Small intestine (tissue), 7 donors: Measurements from ENCODE around the gene CXADR. TPM values are rescaled to one million over a fixed set of nuclear protein-coding genes. Genes with fewer than 3 reads are reported as not detected.
A peak's percentile ranks its signal among the peaks of the same experiment; 100 is the strongest.

Experiments used
- DNase-seq, 2 donors: peaks; one replicate each; pipeline versions ENCODE4 v3.0.0 to v3.0.0-alpha.2; 2013
- FAIRE-seq: peaks from 2 replicates; lab custom pipeline; 2012; peaks lifted over from hg19 to GRCh38; lab: Jason Lieb, UNC
- H3K27ac ChIP-seq, 3 donors: one replicate each; pipeline ENCODE4 v1.5.1; 2013; ENCODE audit warnings: low read length in 2 of 3, mild to moderate bottlenecking in 2 of 3, control low read depth in 1 of 3, inconsistent platforms in 1 of 3, low read depth in 1 of 3, moderate library complexity in 1 of 3
- H3K27me3 ChIP-seq, 3 donors: one replicate each; pipeline ENCODE4 v1.6.1; 2013; ENCODE audit warnings: low read length in 3 of 3, inconsistent platforms in 1 of 3; ENCODE audit not compliant: control insufficient read depth in 3 of 3, insufficient read depth in 3 of 3
- H3K36me3 ChIP-seq, 3 donors: one replicate each; pipeline ENCODE4 v1.6.1; 2013; ENCODE audit warnings: low read length in 3 of 3, inconsistent platforms in 1 of 3, low read depth in 1 of 3, mild to moderate bottlenecking in 1 of 3, moderate library complexity in 1 of 3; ENCODE audit not compliant: control insufficient read depth in 3 of 3, insufficient read depth in 2 of 3
- H3K4me1 ChIP-seq, 3 donors: one replicate each; pipeline ENCODE4 v1.6.1; 2013; ENCODE audit warnings: low read length in 2 of 3, inconsistent platforms in 1 of 3, low read depth in 1 of 3, mild to moderate bottlenecking in 1 of 3, moderate library complexity in 1 of 3; ENCODE audit not compliant: control insufficient read depth in 3 of 3, insufficient read depth in 2 of 3
- H3K4me3 ChIP-seq, 3 donors: one replicate each; pipeline ENCODE4 v1.5.1; 2013; ENCODE audit warnings: low read length in 3 of 3, control low read depth in 1 of 3, inconsistent platforms in 1 of 3, low read depth in 1 of 3, mild to moderate bottlenecking in 1 of 3, moderate library complexity in 1 of 3
- H3K9me3 ChIP-seq, 2 donors: one replicate each; pipeline ENCODE4 v1.6.1; 2013; ENCODE audit warnings: low read depth in 1 of 2, low read length in 1 of 2; ENCODE audit not compliant: control insufficient read depth in 2 of 2, insufficient read depth in 1 of 2
- WGBS, 3 donors: extraction: QIAGEN DNeasy Blood & Tissue Kit; methylation state at CpG; one replicate each; pipeline ENCODE4 v1.1.7; 2013; 5-methylcytosine and 5-hydroxymethylcytosine counted together
- polyA plus RNA-seq, 4 donors: library from polyadenylated mRNA; stranded (reverse) in 3 of 4; unstranded in 1 of 4; fragments of 200-250 nt in 3 of 4; fragments of 120-200 nt in 1 of 4; gene quantifications; one replicate each; pipeline versions ENCODE4 v1.2.1 to v1.2.3, GENCODE V29; 2013
- donor health status: healthy with polysubstance abuse.
- donor health status: control.
- donor health status: control.
- donor health status: Bipolar disorder and iron deficiency.
- donor health status: healthy.

The CXADR gene
- polyA plus RNA-seq, 4 donors = 12.5 to 64.8 (median 35.7) TPM

GRCh38 chr21:17552410-17552809 lies 39.6 kb downstream of the CXADR start:
- DNase-seq (no peak), FAIRE-seq (no peak)
- no peak overlapping the region for H3K4me3 ChIP-seq
- peaks cover 0 to 3% (median 0%) of the 10 kb centered on the region in 3 donors for H3K4me1 ChIP-seq
- H3K27me3 ChIP-seq = no peaks in the 10 kb centered on the region
- H3K27ac ChIP-seq = no peak overlapping the region
- peaks cover 0 to 31% (median 15%) of the 10 kb centered on the region in 3 donors for H3K36me3 ChIP-seq
- H3K9me3 ChIP-seq = no peaks in the 10 kb centered on the region

GRCh38 chr21:17554120-17554519 lies 41.3 kb downstream of the CXADR start:
- Histone ChIP-seq H3K9me3 (no peaks in the 10 kb centered on the region), H3K4me3 (no peak overlapping the region), H3K27me3 (no peaks in the 10 kb centered on the region), H3K36me3 (peaks cover 0 to 30% (median 14%) of the 10 kb centered on the region in 3 donors), H3K4me1 (no peaks in the 10 kb centered on the region), H3K27ac (no peak overlapping the region)
- FAIRE-seq (no peak), DNase-seq (no peak)
- WGBS, 3 donors = 44 to 96% (median 71%) methylated on average over 2 of the region's 2 CpGs

- peak in 1 of 2 donors; percentile 16 for DNase-seq
- Histone ChIP-seq H3K4me3 (no peak overlapping the region), H3K4me1 (no peaks in the 10 kb centered on the region), H3K27ac (no peak overlapping the region), H3K36me3 (peaks cover 0 to 37% (median 14%) of the 10 kb centered on the region in 3 donors), H3K9me3 (no peaks in the 10 kb centered on the region), H3K27me3 (no peaks in the 10 kb centered on the region)
- 55 to 72% (median 67%) methylated on average over 6 of the region's 6 CpGs for WGBS, 3 donors
- FAIRE-seq = no peak
These were observed 42.0 kb downstream of the CXADR start for GRCh38 chr21:17554679-17555465.

- FAIRE-seq (no peak), DNase-seq (no peak)
- Histone ChIP-seq H3K9me3 (no peaks in the 10 kb centered on the region), H3K27ac (no peak overlapping the region), H3K36me3 (peaks cover 0 to 34% (median 20%) of the 10 kb centered on the region in 3 donors), H3K27me3 (no peaks in the 10 kb centered on the region), H3K4me1 (no peaks in the 10 kb centered on the region), H3K4me3 (no peak overlapping the region)
- WGBS, 3 donors = 66 to 85% (median 82%) methylated on average over 5 of the region's 5 CpGs
These were observed 47.7 kb downstream of the CXADR start for GRCh38 chr21:17560377-17561025.

- Histone ChIP-seq H3K27me3 (no peaks in the 10 kb centered on the region), H3K4me1 (no peaks in the 10 kb centered on the region), H3K36me3 (peaks cover 0 to 8% (median 3%) of the 10 kb centered on the region in 3 donors), H3K27ac (no peak overlapping the region), H3K4me3 (no peak overlapping the region), H3K9me3 (no peaks in the 10 kb centered on the region)
- DNase-seq = no peak
- FAIRE-seq = no peak
- WGBS, 3 donors = 83 to 90% (median 90%) methylated on average over 9 of the region's 9 CpGs
These were observed 57.9 kb downstream of the CXADR start for GRCh38 chr21:17570786-17571185.

- DNase-seq = no peak
- FAIRE-seq = no peak
- H3K27me3 ChIP-seq = no peaks in the 10 kb centered on the region
- H3K27ac ChIP-seq = no peak overlapping the region
- no peak overlapping the region for H3K4me3 ChIP-seq
- no peaks in the 10 kb centered on the region for H3K4me1 ChIP-seq
- peaks cover 0 to 8% (median 3%) of the 10 kb centered on the region in 3 donors for H3K36me3 ChIP-seq
- H3K9me3 ChIP-seq = no peaks in the 10 kb centered on the region
- WGBS, 3 donors = 72 to 93% (median 78%) methylated on average over 6 of the region's 6 CpGs
These were observed 59.6 kb downstream of the CXADR start for GRCh38 chr21:17572431-17572830.

GRCh38 chr21:17575076-17575475 lies 62.2 kb downstream of the CXADR start:
- no peak for FAIRE-seq
- H3K27ac ChIP-seq = no peak overlapping the region
- WGBS, 3 donors = 89 to 90% (median 90%) methylated on average over 5 of the region's 5 CpGs
- no peak for DNase-seq
- H3K27me3 ChIP-seq = no peaks in the 10 kb centered on the region
- no peak overlapping the region for H3K4me3 ChIP-seq
- no peaks in the 10 kb centered on the region for H3K9me3 ChIP-seq
- H3K4me1 ChIP-seq = peaks cover 0 to 7% (median 0%) of the 10 kb centered on the region in 3 donors
- peaks cover 0 to 11% (median 5%) of the 10 kb centered on the region in 3 donors for H3K36me3 ChIP-seq

- H3K27me3 ChIP-seq = no peaks in the 10 kb centered on the region
- no peak overlapping the region for H3K4me3 ChIP-seq
- no peak overlapping the region for H3K27ac ChIP-seq
- WGBS, 3 donors = 15 to 46% (median 41%) methylated on average over 5 of the region's 5 CpGs
- FAIRE-seq (no peak), DNase-seq (peak in 1 of 2 donors; percentile 6)
- H3K4me1 ChIP-seq = peaks cover 0 to 7% (median 0%) of the 10 kb centered on the region in 3 donors
- H3K9me3 ChIP-seq = no peaks in the 10 kb centered on the region
- H3K36me3 ChIP-seq = peaks cover 0 to 17% (median 2%) of the 10 kb centered on the region in 3 donors
These were observed 63.4 kb downstream of the CXADR start for GRCh38 chr21:17576080-17576835.
